Measurements from ENCODE around the gene GRM4. TPM values are rescaled to one million over a fixed set of nuclear protein-coding genes. Genes with fewer than 3 reads are reported as not detected.

The GRM4 gene
- total RNA-seq, 4 donors from 2014 or later: not detected

- TF ChIP-seq EP300 (IDR thresholded peaks at IDR 0.05): no peak
- TF ChIP-seq CTCF (IDR thresholded peaks at IDR 0.05): no peak
- TF ChIP-seq POLR2AphosphoS5 (IDR thresholded peaks at IDR 0.05): no peak
- no peak for TF ChIP-seq POLR2A (IDR thresholded peaks at IDR 0.05)
Measured at GRCh38 chr6:34066772-34067770, 78.8 kb downstream of the GRM4 start.

GRCh38 chr6:34066218-34066571 lies 79.7 kb downstream of the GRM4 start:
- TF ChIP-seq EP300 (IDR thresholded peaks at IDR 0.05) (no peak), CTCF (IDR thresholded peaks at IDR 0.05) (no peak), POLR2AphosphoS5 (IDR thresholded peaks at IDR 0.05) (no peak), POLR2A (IDR thresholded peaks at IDR 0.05) (no peak)
- Histone ChIP-seq H3K27ac (no peak overlapping the region), H3K4me3 (no peak overlapping the region), H3K4me1 (peaks cover 8% of the 10 kb centered on the region), H3K9me3 (no peaks in the 10 kb centered on the region), H3K27me3 (peaks cover 77% of the 10 kb centered on the region), H3K36me3 (no peaks in the 10 kb centered on the region)
- 43% methylated on average over 5 of the region's 5 CpGs for WGBS
- DNase-seq (ENCODE audit: low spot score in 2 of 2): no peak

More at GRCh38 chr6:34066772-34067770, 78.8 kb downstream of the GRM4 start:
- H3K4me3 ChIP-seq: no peak overlapping the region
- H3K4me1 ChIP-seq: peaks cover 8% of the 10 kb centered on the region
- no peak overlapping the region for H3K27ac ChIP-seq
- WGBS: 64% methylated on average over 20 of the region's 21 CpGs
- peaks cover 70% of the 10 kb centered on the region for H3K27me3 ChIP-seq
- H3K9me3 ChIP-seq: no peaks in the 10 kb centered on the region
- no peak for DNase-seq (ENCODE audit: low spot score in 2 of 2)
- H3K36me3 ChIP-seq: no peaks in the 10 kb centered on the region

- Histone ChIP-seq H3K36me3 (no peaks in the 10 kb centered on the region), H3K4me1 (peaks cover 8% of the 10 kb centered on the region), H3K27me3 (peaks cover 77% of the 10 kb centered on the region), H3K9me3 (no peaks in the 10 kb centered on the region), H3K4me3 (no peak overlapping the region), H3K27ac (no peak overlapping the region)
- 30% methylated on average over 15 of the region's 24 CpGs for WGBS
- no peak for DNase-seq (ENCODE audit: low spot score in 2 of 2)
- TF ChIP-seq POLR2AphosphoS5 (IDR thresholded peaks at IDR 0.05): no peak
- no peak for TF ChIP-seq EP300 (IDR thresholded peaks at IDR 0.05)
- no peak for TF ChIP-seq POLR2A (IDR thresholded peaks at IDR 0.05)
- TF ChIP-seq CTCF (IDR thresholded peaks at IDR 0.05): no peak
Measured at GRCh38 chr6:34065466-34066217, 80.2 kb downstream of the GRM4 start.

GRCh38 chr6:34064675-34065074 lies 81.2 kb downstream of the GRM4 start:
- WGBS: 89% methylated on average over 7 of the region's 7 CpGs
- Histone ChIP-seq H3K4me1 (peaks cover 8% of the 10 kb centered on the region), H3K9me3 (no peaks in the 10 kb centered on the region), H3K36me3 (no peaks in the 10 kb centered on the region), H3K27ac (no peak overlapping the region), H3K27me3 (peaks cover 74% of the 10 kb centered on the region), H3K4me3 (no peak overlapping the region)
- TF ChIP-seq POLR2A (IDR thresholded peaks at IDR 0.05): no peak
- DNase-seq (ENCODE audit: low spot score in 2 of 2): no peak

GRCh38 chr6:34063651-34064050 lies 82.2 kb downstream of the GRM4 start:
- no peaks in the 10 kb centered on the region for H3K36me3 ChIP-seq
- WGBS: 66% methylated on average over 6 of the region's 6 CpGs
- H3K9me3 ChIP-seq: no peaks in the 10 kb centered on the region
- peaks cover 8% of the 10 kb centered on the region for H3K4me1 ChIP-seq
- no peak for TF ChIP-seq POLR2A (IDR thresholded peaks at IDR 0.05)
- no peak for TF ChIP-seq POLR2AphosphoS5 (IDR thresholded peaks at IDR 0.05)
- no peak for TF ChIP-seq CTCF (IDR thresholded peaks at IDR 0.05)
- no peak for TF ChIP-seq EP300 (IDR thresholded peaks at IDR 0.05)
- H3K27ac ChIP-seq: no peak overlapping the region
- peaks cover 70% of the 10 kb centered on the region for H3K27me3 ChIP-seq
- H3K4me3 ChIP-seq: no peak overlapping the region
- no peak for DNase-seq (ENCODE audit: low spot score in 2 of 2)
